ENCODE data around the gene SMC6.

The SMC6 gene

DNA sequence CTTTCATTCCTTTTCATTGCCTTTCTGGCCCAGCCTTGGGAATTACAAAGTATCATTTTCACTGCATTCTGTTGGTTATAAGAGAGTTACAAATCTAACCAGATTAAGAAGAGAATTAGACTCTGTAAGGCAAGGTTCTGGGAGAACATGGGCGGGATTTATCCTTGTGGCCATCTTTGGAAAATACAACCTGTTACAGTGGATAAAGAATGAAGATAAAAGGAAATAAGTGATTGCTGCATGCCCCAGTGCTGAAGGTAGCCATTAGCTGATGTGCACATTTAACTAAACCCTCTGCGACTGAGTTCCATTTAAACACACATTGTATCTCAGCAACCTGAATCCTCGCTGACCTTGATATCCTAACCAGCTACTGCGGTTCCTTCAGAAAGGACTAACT lies 93.4 kb downstream of the SMC6 start:
- TF ChIP-seq, protein P1, sequence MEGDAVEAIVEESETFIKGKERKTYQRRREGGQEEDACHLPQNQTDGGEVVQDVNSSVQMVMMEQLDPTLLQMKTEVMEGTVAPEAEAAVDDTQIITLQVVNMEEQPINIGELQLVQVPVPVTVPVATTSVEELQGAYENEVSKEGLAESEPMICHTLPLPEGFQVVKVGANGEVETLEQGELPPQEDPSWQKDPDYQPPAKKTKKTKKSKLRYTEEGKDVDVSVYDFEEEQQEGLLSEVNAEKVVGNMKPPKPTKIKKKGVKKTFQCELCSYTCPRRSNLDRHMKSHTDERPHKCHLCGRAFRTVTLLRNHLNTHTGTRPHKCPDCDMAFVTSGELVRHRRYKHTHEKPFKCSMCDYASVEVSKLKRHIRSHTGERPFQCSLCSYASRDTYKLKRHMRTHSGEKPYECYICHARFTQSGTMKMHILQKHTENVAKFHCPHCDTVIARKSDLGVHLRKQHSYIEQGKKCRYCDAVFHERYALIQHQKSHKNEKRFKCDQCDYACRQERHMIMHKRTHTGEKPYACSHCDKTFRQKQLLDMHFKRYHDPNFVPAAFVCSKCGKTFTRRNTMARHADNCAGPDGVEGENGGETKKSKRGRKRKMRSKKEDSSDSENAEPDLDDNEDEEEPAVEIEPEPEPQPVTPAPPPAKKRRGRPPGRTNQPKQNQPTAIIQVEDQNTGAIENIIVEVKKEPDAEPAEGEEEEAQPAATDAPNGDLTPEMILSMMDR (IDR thresholded peaks at IDR 0.05; ENCODE audit: low read depth, low read length, missing control alignments), result no peak
- H3K4me3 ChIP-seq (replicated peaks; ENCODE audit: low read depth, low read length), result no peak overlapping the region
- DNase-seq (ENCODE audit: extremely low read depth, low read depth), result no peak

DNA sequence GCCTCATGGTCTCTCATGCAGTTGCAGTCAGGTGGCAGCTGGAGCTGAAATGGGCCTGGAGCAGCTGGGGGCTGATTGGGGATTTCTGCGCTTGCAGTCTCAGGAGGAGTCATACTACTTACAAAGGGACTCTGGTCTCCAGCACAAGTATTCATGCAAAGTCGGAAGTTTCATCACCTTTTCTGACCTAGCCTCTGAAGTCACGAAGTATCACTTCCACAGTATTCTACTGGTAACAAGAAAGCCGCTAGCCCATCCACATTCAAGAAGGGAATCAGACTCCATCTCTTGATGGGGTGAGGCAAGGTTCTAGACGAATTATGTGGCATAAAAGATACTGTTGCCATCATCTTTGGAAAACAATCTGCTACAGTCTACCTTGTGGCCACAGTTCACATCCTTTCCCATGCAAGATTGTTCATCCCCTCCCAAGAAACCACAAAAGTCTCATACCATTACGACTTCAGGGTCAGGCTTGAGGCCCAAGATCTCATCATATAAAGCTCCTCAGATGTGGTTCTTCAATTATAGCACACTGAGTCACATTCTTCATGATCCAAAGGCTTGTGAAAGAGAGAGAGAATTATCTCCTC lies 95.3 kb downstream of the SMC6 start:
- DNase-seq (ENCODE audit: extremely low read depth, low read depth), result no peak
- no peak overlapping the region for H3K4me3 ChIP-seq (replicated peaks; ENCODE audit: low read depth, low read length)
- TF ChIP-seq, protein P1 (IDR thresholded peaks at IDR 0.05; ENCODE audit: low read depth, low read length, missing control alignments), result no peak

DNA sequence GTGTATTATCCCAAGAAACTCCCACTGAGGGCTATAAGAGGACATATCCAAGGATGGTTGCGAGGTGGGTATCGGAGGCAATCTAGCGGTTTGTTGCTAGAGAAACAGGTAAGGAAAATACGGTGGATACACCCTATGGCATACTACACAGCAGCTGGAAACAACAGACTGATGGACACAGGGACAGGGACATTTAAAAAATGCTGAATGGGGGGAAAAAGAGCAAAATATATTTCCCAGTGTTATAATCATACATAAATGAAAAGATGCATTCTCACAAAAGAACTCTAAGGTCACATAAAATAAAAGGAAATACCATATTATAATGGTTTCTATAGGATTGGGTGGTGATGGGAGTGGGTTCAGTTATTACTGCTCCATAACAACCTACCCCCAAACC lies 95.9 kb downstream of the SMC6 start:
- TF ChIP-seq, protein P1 (IDR thresholded peaks at IDR 0.05; ENCODE audit: low read depth, low read length, missing control alignments), result no peak
- no peak for DNase-seq (ENCODE audit: extremely low read depth, low read depth)
- no peak overlapping the region for H3K4me3 ChIP-seq (replicated peaks; ENCODE audit: low read depth, low read length)

DNA sequence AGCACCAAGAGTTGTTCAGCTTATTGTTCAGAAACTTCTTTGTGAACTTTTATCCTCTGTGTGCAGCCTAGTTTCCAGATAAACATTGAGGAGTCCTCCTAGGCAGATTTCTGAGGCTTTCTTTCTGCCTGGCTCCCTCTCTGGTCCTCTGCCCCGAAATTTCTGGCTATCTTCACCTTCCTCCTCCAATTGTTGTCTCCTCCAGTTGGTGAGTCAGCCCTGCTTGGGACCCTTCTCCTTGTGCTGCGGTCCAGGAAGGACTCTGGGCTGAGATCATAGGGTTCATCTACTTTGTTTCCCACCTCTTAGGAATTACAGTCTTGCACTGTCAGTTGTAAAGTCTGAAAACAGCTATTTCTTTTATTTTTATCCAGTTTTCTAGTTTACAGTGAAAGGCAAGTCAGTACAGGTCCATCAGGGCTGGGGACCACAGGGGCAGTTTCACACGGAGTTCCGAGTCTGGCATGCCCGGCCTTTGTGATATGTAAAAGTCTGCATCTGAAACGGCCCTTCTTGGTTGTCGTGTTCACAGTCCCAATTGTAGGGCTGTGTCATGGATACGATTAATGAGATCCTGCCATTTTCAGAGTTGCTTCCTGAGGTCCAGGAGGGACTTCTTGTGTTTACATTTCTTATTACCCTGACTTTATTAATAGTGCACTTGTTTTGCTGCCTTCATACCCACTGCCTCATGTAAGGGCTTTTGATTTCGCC lies 100.8 kb downstream of the SMC6 start:
- H3K4me3 ChIP-seq (replicated peaks; ENCODE audit: low read depth, low read length), result no peak overlapping the region
- no peak for DNase-seq (ENCODE audit: extremely low read depth, low read depth)
- TF ChIP-seq, protein P1 (IDR thresholded peaks at IDR 0.05; ENCODE audit: low read depth, low read length, missing control alignments), result no peak

DNA sequence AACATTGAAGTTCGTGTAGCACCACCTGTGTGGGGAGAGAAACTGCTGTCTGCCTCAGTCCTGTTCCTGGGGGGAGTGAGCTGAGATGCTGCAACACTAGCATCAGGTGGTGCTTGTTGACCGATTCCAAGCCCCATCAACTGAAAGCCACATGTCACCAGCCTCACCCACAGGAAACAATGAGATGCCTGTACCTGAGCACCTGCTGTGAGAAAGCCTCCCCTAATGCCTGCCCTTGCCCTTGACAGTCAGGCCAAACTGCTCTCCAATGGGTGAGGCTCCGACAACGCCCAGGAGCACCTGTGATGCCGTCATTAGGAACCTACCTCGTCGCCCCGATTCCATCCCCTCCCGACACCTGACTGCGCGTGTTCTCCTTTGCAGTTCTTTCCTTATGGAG lies 104.6 kb downstream of the SMC6 start:
- TF ChIP-seq, protein P1 (IDR thresholded peaks at IDR 0.05; ENCODE audit: low read depth, low read length, missing control alignments), result no peak

DNA sequence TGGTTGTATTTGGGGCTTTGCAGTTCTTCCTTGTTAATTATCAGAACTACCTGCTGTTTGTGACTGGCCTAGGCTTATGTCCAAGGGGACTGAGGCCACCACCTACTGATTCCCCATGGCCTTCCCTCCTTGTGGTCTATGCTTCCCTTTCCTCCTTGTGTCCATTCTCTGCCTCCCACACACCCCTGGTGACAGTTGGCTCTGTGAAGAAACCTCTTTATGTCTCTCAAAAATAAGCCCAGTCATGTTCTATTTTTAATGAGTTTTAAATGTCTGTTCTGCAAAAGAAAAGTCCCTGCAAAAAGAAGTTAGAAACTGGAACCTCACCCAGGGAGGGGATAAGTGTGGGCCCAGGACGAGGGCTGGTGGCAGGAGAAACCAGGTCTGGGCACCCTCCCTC lies 105.0 kb downstream of the SMC6 start:
- no peak for DNase-seq (ENCODE audit: extremely low read depth, low read depth)
- TF ChIP-seq, protein P1 (IDR thresholded peaks at IDR 0.05; ENCODE audit: low read depth, low read length, missing control alignments), result no peak
- H3K4me3 ChIP-seq (replicated peaks; ENCODE audit: low read depth, low read length), result no peak overlapping the region

More for the DNA sequence above, 104.6 kb downstream of the SMC6 start:
- no peak for DNase-seq (ENCODE audit: extremely low read depth, low read depth)
- H3K4me3 ChIP-seq (replicated peaks; ENCODE audit: low read depth, low read length), result no peak overlapping the region

Data from HFF-Myc (cell line).